Embryonic facial prominence (tissue), 1 donor: Measurements from ENCODE around the gene TGFBR3.
A peak's percentile ranks its signal among the peaks of the same experiment; 100 is the strongest.

Source experiments
- DNase-seq: peaks from one replicate; pipeline ENCODE4 v3.0.0-alpha.2; 2016; ENCODE audit errors: extremely low spot score

TGFBR3 gene

DNA sequence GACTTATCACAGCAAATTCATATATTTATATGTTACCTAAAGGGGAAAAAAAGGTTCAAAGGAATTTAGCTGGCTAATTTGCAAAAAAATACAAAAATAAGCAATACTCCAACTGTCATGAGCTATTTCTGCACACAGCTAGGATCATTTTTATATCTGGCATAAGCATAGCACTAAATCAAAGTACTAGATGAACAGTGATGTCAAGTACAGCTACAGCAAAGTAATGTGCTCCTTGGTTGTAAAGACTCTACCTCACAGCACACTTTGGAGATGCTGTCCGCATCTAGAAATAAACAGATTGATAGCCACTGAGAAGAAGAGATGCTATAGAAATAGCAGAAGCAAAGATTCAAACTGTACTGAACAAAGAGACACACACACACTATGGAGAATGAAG is 125.4 kb downstream of the TGFBR3 start:
- no peak for DNase-seq

DNA sequence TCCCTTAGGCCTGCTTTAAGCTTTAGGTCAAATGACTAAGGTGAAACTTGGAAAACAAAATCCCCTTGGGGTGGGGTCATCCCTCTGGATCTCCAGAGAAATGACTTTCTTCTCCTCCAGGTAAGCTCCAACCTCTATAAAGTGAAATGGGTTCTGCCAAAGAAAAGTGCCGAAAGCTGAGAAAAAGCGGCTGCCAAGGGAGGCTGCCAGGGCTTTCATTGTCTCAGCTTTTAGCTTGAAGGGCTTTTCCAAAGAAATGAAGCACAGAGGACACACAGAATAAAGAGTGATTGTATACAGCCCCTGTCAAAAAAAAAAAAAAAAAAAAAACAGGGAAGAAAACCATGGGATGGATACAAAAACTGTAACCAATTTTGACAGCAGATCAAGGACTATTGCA is 126.9 kb downstream of the TGFBR3 start:
- DNase-seq, result no peak

GRCh38 chr1:91757763-91758460 is 128.0 kb downstream of the TGFBR3 start:
- DNase-seq, result no peak

DNA sequence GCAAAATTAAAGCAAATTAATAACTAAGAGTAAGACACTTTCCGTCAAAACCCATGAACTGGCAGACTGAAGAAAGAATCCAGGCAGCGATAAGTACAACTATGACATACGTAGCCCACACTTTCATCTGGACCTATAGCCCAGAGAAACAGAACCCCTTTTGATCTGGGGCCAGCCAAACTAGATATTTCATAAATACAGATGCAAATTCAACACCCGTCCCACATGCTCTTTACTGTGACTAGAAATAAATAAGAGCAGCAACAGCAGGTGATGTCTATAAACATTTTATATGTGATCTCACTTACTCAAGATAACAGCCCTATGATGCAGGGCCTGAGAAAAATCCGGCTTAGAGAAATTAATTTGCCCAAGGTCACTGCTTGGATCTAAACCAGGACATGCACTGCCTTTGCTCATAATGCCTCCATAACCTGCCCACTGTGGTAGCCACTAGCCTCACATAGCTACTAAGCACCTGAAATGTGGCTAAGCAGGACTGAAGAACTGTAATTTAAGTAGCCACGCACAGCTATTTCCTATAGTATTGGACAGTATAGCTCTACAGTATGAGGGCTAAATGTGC is 130.2 kb downstream of the TGFBR3 start:
- DNase-seq, result no peak

- no peak for DNase-seq
Measured at GRCh38 chr1:91754816-91755580, 131.0 kb downstream of the TGFBR3 start.

- DNase-seq, result no peak
Measured at GRCh38 chr1:91754348-91754747, 131.6 kb downstream of the TGFBR3 start.

- no peak for DNase-seq
Measured at GRCh38 chr1:91753878-91754277, 132.1 kb downstream of the TGFBR3 start.

DNA sequence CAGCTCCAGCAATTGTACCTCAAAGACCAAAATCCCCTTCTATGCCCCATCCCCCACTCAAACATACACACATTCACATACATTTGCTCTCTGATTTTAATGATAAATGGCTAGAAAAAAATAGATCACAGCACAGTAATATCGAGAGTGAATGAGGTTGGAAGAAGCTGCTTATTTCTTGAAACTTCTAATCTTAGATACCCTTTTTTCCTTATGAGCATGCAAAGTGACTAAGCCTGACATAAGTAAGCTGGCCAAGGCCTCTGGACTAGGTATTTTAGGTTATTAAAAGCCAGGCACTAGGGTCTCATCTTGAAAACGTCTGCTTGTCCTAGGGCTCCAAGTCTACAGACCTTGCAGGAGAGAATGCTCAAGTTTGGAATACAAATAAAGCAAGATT is 133.6 kb downstream of the TGFBR3 start:
- DNase-seq, result no peak

DNA sequence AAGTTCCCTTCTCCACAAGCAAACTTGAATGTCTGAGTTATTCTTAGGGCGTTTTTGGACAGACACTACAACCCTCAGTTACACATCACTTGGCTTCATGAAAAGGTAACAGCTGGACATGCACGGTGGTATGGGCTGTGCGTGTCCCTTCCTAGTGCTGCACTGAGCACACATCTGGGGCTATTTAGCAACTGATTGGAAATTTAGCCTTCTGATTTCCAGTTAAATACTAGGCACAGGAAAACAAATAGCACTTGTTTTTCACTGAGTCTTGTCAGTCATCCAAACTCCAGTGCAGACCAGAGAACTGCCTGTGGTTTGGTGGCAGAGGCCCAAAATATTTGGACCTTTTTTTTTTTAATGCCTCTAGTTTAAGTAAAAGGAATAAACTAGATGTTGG is 134.7 kb downstream of the TGFBR3 start:
- DNase-seq, result peak; percentile 57

GRCh38 chr1:91750398-91750996 is 135.5 kb downstream of the TGFBR3 start:
- DNase-seq, result no peak

GRCh38 chr1:91749788-91750231 is 136.1 kb downstream of the TGFBR3 start:
- no peak for DNase-seq

DNA sequence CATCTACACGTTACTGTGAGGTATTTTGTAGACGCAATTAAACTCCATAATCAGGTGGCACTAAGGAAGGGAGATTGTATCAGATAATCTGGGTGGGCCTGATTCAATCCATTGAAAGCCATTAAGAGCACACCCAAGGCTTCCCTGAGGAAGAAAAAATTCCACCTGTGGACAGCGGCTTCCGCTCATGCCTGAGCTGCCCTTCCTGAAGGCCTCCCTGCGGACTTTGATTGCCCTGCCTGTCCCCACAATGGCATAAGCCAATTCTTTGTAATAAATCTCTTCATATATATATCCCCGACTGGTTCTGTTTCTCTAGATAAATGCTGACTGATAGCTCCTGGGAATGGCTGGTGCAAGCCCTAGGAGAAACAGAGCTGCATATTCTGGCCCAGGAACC is 138.3 kb downstream of the TGFBR3 start:
- no peak for DNase-seq

- DNase-seq, result no peak
Measured at GRCh38 chr1:91746728-91747338, 139.1 kb downstream of the TGFBR3 start.

- peak; percentile 80 for DNase-seq
Measured at GRCh38 chr1:91745640-91746373, 140.1 kb downstream of the TGFBR3 start.

DNA sequence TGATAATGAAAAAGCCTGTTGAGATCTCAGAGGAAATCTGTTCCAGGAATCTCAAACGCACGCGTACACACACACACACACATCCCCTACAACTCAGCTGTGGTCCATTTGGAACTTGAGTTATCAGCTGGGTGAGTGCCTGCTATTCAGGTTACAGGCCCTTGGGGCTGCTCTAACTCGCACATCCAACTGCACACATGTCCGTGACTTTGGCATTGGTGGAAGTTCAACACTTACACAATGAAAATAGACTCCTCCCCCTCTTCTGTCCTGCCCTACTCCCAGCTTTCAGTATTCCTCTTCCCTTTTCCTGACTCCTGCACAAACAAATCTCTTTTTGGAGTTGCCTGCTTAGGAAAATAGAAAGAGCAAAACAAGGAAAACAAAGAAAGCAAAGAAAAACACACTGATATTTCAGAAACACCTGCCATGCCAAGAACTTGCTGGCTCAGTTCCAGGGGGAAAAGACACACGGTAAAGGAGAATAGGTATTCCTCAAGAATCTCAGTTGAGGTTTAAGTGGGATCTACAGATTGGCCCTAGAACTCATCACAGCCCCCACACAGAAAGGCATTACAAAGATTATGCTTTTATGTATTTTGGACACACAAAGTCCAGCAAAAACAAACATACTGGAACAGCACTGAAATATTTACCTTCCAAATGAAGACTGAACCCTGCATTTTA is 140.9 kb downstream of the TGFBR3 start:
- DNase-seq, result no peak

DNA sequence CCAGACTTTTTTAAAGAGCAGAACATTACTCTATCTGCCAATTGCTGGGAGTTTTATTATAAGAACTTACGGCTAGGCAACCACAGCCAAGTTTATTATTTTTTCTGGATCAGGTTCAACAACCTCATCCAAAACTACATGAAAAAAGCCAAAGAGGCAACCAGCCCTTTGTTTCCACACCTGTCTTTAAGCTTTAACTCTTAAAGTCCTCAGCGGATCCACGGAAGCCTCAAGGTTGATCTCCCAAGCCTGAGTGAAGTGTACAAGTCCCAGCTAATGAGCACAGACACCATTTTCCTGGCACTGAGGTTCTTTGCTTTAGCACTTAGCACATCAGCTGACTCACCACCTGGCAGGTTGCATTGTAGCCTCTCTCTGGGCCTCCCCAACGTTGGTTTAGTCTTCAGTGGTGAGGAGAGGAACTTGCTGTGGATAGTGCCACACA is 143.1 kb downstream of the TGFBR3 start:
- DNase-seq, result no peak

DNA sequence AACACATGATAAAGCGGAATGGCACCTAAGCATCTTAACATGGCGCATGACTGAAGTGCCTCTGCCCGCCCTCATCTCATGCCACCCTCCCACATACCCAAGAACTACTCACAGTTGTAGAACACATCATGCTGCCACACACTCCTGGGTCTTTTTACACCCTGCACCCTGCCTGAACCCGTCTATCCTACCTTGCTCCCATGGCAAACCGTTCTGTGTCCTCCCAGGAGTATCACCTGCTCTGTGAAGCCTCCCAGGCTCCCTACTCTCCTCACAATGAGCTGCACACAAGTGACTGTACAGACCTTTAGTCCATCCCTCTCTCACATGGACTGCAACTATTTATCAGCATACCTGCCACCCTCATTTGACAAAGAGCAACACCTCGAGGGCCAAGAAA is 144.0 kb downstream of the TGFBR3 start:
- no peak for DNase-seq

GRCh38 chr1:91741301-91741700 is 144.7 kb downstream of the TGFBR3 start:
- DNase-seq, result no peak

DNA sequence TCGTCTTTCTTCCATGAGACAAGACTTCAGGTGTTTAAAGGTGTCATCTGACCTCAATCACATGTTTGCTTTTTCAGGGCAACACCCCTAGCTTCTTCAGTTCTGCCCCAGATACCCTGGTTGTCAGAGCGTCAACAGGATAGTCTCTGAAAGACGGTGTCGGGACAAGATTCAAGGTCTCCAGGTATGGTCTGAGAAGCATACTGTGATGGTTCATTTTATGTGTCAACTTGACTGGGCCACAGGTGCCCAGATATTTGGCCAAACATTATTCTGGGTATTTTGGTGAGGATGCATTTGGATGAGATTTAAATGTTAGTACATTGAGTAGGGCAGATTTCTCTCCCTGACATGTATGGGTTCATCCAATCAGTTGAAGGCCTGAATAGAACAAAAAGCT is 148.3 kb downstream of the TGFBR3 start:
- no peak for DNase-seq

- DNase-seq, result no peak
Measured at GRCh38 chr1:91736715-91737615, 149.0 kb downstream of the TGFBR3 start.
